Measurements from ENCODE around the gene FUT9.

- TF ChIP-seq POLR2A (IDR thresholded peaks at IDR 0.05; ENCODE audit: low read depth, low read length), result no peak
- TF ChIP-seq TAF1 (IDR thresholded peaks at IDR 0.05; ENCODE audit: borderline replicate concordance, low read depth, low read length), result no peak
These were observed 179.5 kb downstream of the FUT9 start for GRCh38 chr6:96195272-96195671.
